G401.6 (cell line): ENCODE results near the gene SLC39A12.

Experiments used
- FAIRE-seq: peaks from 2 replicates; lab custom pipeline; 2012; peaks lifted over from hg19 to GRCh38; lab: Jason Lieb, UNC

Gene SLC39A12

GRCh38 chr10:18059826-18060559 is 108.3 kb downstream of the SLC39A12 start:
- no peak for FAIRE-seq

GRCh38 chr10:18066947-18067346 is 115.2 kb downstream of the SLC39A12 start:
- FAIRE-seq, result no peak

- FAIRE-seq, result no peak
Measured at GRCh38 chr10:18068401-18068800, 116.7 kb downstream of the SLC39A12 start.

GRCh38 chr10:18071591-18071990 is 119.9 kb downstream of the SLC39A12 start:
- no peak for FAIRE-seq

DNA sequence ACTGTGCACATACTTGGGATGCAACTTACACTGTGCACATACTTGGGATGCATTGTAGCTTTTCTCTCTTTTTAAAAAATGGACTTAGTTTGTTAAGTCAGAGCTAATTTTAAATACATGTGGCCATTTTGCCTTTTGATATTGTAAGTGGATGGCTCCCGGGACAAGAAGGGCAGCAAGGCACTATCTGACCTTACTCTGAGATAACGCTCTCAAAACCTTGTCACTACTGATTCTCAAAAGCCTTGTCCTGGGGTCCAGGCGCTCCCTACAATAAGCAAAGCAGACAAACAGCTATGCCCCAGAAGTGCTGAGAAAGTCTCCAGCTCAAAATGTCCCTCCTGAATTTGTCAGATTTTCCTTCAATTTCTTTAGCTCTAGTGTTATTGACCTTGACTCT is 121.6 kb downstream of the SLC39A12 start:
- no peak for FAIRE-seq

GRCh38 chr10:18075881-18076280 is 124.2 kb downstream of the SLC39A12 start:
- FAIRE-seq, result no peak

GRCh38 chr10:18079665-18080295 is 128.1 kb downstream of the SLC39A12 start:
- no peak for FAIRE-seq

DNA sequence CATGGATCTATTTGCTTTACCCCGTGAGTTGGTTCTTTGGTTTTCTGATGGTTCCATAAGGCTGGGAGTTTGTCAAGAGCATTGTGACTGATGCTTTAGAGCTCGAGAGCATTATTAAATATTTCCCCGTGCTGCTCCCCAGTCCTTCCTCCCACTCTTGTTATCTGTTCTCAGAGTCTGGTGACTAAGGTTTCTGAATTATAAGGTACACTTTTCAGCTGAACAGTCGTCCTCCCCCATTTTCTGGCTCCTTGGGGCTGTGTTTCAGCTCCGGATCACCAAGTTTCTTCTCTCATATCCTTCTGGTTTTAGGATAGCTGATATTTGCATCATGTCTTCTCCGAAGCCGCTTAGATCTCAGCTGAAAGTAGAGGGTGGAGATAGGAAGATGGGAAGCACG is 130.7 kb downstream of the SLC39A12 start:
- FAIRE-seq, result no peak

DNA sequence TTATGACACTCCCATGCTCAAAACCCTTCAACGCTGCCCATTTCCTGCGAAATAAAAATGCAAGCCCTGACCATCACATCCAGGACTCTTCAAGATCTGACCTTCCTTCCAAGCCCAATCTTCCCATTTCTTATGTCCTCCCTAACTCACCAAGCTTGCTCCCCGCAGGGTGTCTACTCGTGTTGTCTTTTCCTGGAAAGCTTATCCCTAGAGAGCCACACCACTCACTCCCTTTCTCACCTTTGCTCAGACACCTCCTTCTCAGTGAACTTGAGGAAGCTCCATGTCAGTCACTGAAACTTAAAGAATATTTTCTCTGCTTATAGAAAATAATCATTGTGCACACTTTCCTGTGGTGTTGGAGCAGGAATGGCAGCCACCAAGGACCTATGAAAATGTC is 134.1 kb downstream of the SLC39A12 start:
- no peak for FAIRE-seq

GRCh38 chr10:18086746-18087145 is 135.0 kb downstream of the SLC39A12 start:
- FAIRE-seq, result no peak

DNA sequence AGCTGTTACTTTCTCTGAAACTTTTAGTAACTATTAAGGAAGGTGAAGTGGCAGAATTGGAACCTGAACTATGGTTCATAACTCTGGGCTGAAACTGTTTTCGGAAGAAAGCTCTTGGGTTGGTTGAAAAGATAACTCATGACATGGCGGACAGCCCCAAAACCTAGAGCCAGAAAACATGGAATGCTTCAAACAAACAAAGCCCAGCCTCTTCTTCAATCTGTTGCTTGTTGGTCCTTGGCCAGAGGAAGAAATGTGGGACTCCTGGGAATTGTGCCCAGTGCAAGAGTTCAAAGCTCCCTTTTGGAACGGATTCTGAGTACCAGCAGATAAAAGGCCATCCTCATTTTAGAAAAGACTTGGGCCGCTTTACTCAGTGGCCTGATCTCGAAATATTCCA is 135.6 kb downstream of the SLC39A12 start:
- no peak for FAIRE-seq
